CD14-positive monocyte (primary cell): ENCODE measurements around the gene KDM4C. TPM values are rescaled to one million over a fixed set of nuclear protein-coding genes. Genes with fewer than 3 reads are reported as not detected.

Source experiments
- DNase-seq, 3 donors: peaks; one replicate each; pipeline ENCODE4 v3.0.0-alpha.2; 2011 to 2022
- H2AFZ ChIP-seq: 2 replicates; pipeline ENCODE4 v1.6.0; 2012; ENCODE audit warnings: mild to moderate bottlenecking, low read depth, low read length, inconsistent platforms; ENCODE audit not compliant: insufficient read depth, poor library complexity, severe bottlenecking
- H3K27ac ChIP-seq, 2 donors: 1 replicate in 1 of 2; 2 replicates in 1 of 2; pipeline ENCODE4 v1.5.1; 2012 to 2013; ENCODE audit warnings: low read length in 2 of 2, control low read depth in 1 of 2, inconsistent platforms in 1 of 2, low read depth in 1 of 2, mild to moderate bottlenecking in 1 of 2
- H3K27me3 ChIP-seq, 2 donors: one replicate each; pipeline versions ENCODE4 v1.6.0 to v1.6.1; 2011 to 2013; ENCODE audit warnings: low read length in 2 of 2; ENCODE audit not compliant: control insufficient read depth in 2 of 2, insufficient read depth in 2 of 2
- H3K36me3 ChIP-seq, 2 donors: replicated peaks in 1 of 2; 1 replicate in 1 of 2; 2 replicates in 1 of 2; pipeline versions ENCODE4 v1.5.1 to v1.6.1; 2012 to 2013; ENCODE audit warnings: low read length in 2 of 2, control low read depth in 1 of 2, inconsistent platforms in 1 of 2, mild to moderate bottlenecking in 1 of 2; ENCODE audit not compliant: insufficient read depth in 2 of 2, control insufficient read depth in 1 of 2
- H3K4me1 ChIP-seq, 2 donors: 1 replicate in 1 of 2; 2 replicates in 1 of 2; pipeline versions ENCODE4 v1.5.1 to v1.6.1; 2012 to 2013; ENCODE audit warnings: low read length in 2 of 2, control low read depth in 1 of 2, inconsistent platforms in 1 of 2, mild to moderate bottlenecking in 1 of 2, moderate library complexity in 1 of 2; ENCODE audit not compliant: insufficient read depth in 2 of 2, control insufficient read depth in 1 of 2
- H3K4me2 ChIP-seq: replicated peaks from 2 replicates; pipeline ENCODE3; 2012; ENCODE audit warnings: low read length, moderate library complexity, mild to moderate bottlenecking; ENCODE audit not compliant: poor library complexity, severe bottlenecking; ENCODE audit errors: extremely low read depth
- H3K4me3 ChIP-seq, 3 experiments: fragments of 200-600 bp in 1 of 3; sonication (generic) in 1 of 3; replicated peaks in 1 of 3; 1 replicate in 2 of 3; 2 replicates in 1 of 3; pipeline ENCODE4 v1.5.1; 2011 to 2013; ENCODE audit warnings: low read length in 3 of 3, mild to moderate bottlenecking in 3 of 3, control low read depth in 2 of 3, low read depth in 2 of 3, inconsistent platforms in 1 of 3, moderate library complexity in 1 of 3
- H3K79me2 ChIP-seq: 2 replicates; pipeline ENCODE4 v1.6.0; 2012; ENCODE audit warnings: mild to moderate bottlenecking, control low read depth, inconsistent platforms, low read length, moderate library complexity; ENCODE audit not compliant: insufficient read depth
- H3K9ac ChIP-seq: 2 replicates; pipeline ENCODE4 v1.6.0; 2017; ENCODE audit warnings: low read length, mild to moderate bottlenecking; ENCODE audit not compliant: insufficient read depth, poor library complexity, severe bottlenecking
- H3K9me3 ChIP-seq, 2 donors: replicated peaks in 1 of 2; 1 replicate in 1 of 2; 2 replicates in 1 of 2; pipeline versions ENCODE4 v1.5.1 to v1.6.1; 2012 to 2013; ENCODE audit warnings: low read length in 2 of 2, control low read depth in 1 of 2; ENCODE audit not compliant: control insufficient read depth in 1 of 2, insufficient read depth in 1 of 2
- H4K20me1 ChIP-seq: 2 replicates; pipeline ENCODE4 v1.6.0; 2012; ENCODE audit warnings: mild to moderate bottlenecking, low read length, control low read depth, moderate library complexity; ENCODE audit not compliant: insufficient read depth
- H3K27ac Mint-ChIP-seq, 7 donors: one replicate each; pipeline ENCODE4 v1.8.0; 2020; ENCODE audit warnings: mild to moderate bottlenecking in 7 of 7, mixed read lengths in 7 of 7, moderate library complexity in 6 of 7, inconsistent platforms in 2 of 7
- H3K27me3 Mint-ChIP-seq, 3 donors: one replicate each; pipeline ENCODE4 v1.8.0; 2021 to 2022; ENCODE audit warnings: low read depth in 3 of 3, mild to moderate bottlenecking in 3 of 3, mixed read lengths in 3 of 3, moderate library complexity in 3 of 3, inconsistent platforms in 1 of 3
- H3K36me3 Mint-ChIP-seq, 2 donors: one replicate each; pipeline ENCODE4 v1.8.0; 2020; ENCODE audit warnings: mixed read lengths in 2 of 2, inconsistent platforms in 1 of 2, mild to moderate bottlenecking in 1 of 2
- H3K4me1 Mint-ChIP-seq: one replicate; pipeline ENCODE4 v1.8.0; 2020; ENCODE audit warnings: mild to moderate bottlenecking, mixed read lengths
- H3K4me3 Mint-ChIP-seq, 2 donors: one replicate each; pipeline ENCODE4 v1.8.0; 2020; ENCODE audit warnings: mild to moderate bottlenecking in 2 of 2, mixed read lengths in 2 of 2, moderate library complexity in 1 of 2
- H3K9me3 Mint-ChIP-seq, 7 donors: one replicate each; pipeline ENCODE4 v1.8.0; 2020 to 2022; ENCODE audit warnings: mixed read lengths in 7 of 7, mild to moderate bottlenecking in 6 of 7, moderate library complexity in 6 of 7, inconsistent platforms in 2 of 7
- WGBS: methylation state at CpG from one replicate; pipeline ENCODE4 v1.1.5; 2013; ENCODE audit warnings: missing lambda C conversion rate; ENCODE audit not compliant: insufficient coverage; 5-methylcytosine and 5-hydroxymethylcytosine counted together
- intact Hi-C, 2 donors: fragments of 100-400 bp; cut with micrococcal nuclease; formaldehyde crosslinking; loops; one replicate each; pipeline versions ENCODE4 v1.15.0 to v1.15.1; 2023
- polyA plus RNA-seq, 3 donors: library from polyadenylated mRNA; depleted of rRNA in 1 of 3; unstranded in 2 of 3; stranded (reverse) in 1 of 3; fragments of 300-500 nt in 2 of 3; fragments of >200 nt in 1 of 3; fragmentation: Illumina TruSeq in 2 of 3; gene quantifications; 1 replicate in 2 of 3; 2 replicates in 1 of 3; pipeline ENCODE4 v1.2.3, GENCODE V29; 2012 to 2021
- TF ChIP-seq, protein P1 (sequence below): fragments of 200-600 bp; IDR thresholded peaks from one replicate; pipeline ENCODE4 v1.8.0; 2022; ENCODE audit warnings: antibody characterized with exemption, mild to moderate bottlenecking

Gene KDM4C
- polyA plus RNA-seq, 3 donors = 15.2 to 36.2 (median 17.1) TPM

DNA sequence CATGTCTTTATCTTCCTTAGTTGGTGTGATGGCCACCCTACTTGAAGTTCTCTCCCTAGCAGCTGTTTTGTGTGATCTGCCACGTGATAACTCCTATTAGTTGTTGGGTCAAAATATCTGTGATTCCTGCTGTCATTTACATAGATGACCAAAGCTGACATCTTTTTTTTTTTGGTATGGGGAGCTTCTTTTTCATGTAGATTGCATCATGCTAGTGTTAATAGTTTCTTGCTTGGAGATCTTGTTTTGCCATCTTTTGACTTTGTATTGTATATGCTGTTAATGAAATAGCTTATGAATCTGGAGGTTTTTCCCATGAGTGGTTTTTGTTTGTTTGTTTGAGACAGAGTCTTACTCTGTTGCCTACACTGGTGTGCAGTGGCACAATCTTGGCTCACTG lies 243.8 kb downstream of the KDM4C start:
- Histone ChIP-seq H3K4me3 (no peak overlapping the region), H3K9me3 (no peaks in the 10 kb centered on the region), H3K79me2 (no peaks in the 10 kb centered on the region), H2AFZ (no peak overlapping the region), H3K27me3 (no peaks in the 10 kb centered on the region), H3K27ac (no peak overlapping the region), H3K4me1 (no peaks in the 10 kb centered on the region), H3K36me3 (peaks cover 18 to 53% of the 10 kb centered on the region in 2 donors), H4K20me1 (no peaks in the 10 kb centered on the region), H3K9ac (no peak overlapping the region), H3K4me2 (no peak overlapping the region)
- Mint-ChIP-seq H3K36me3 (peaks cover 41 to 44% of the 10 kb centered on the region in 2 donors), H3K27me3 (peaks cover 0 to 3% (median 0%) of the 10 kb centered on the region in 3 donors), H3K4me1 (peaks cover 3% of the 10 kb centered on the region), H3K27ac (no peak overlapping the region), H3K4me3 (no peak overlapping the region), H3K9me3 (no peaks in the 10 kb centered on the region)
- TF ChIP-seq, protein P1, sequence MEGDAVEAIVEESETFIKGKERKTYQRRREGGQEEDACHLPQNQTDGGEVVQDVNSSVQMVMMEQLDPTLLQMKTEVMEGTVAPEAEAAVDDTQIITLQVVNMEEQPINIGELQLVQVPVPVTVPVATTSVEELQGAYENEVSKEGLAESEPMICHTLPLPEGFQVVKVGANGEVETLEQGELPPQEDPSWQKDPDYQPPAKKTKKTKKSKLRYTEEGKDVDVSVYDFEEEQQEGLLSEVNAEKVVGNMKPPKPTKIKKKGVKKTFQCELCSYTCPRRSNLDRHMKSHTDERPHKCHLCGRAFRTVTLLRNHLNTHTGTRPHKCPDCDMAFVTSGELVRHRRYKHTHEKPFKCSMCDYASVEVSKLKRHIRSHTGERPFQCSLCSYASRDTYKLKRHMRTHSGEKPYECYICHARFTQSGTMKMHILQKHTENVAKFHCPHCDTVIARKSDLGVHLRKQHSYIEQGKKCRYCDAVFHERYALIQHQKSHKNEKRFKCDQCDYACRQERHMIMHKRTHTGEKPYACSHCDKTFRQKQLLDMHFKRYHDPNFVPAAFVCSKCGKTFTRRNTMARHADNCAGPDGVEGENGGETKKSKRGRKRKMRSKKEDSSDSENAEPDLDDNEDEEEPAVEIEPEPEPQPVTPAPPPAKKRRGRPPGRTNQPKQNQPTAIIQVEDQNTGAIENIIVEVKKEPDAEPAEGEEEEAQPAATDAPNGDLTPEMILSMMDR = no peak
- WGBS = no CpG with 5 or more reads among the region's 1 CpG
- intact Hi-C loops = no loop called here
- DNase-seq = no peak

DNA sequence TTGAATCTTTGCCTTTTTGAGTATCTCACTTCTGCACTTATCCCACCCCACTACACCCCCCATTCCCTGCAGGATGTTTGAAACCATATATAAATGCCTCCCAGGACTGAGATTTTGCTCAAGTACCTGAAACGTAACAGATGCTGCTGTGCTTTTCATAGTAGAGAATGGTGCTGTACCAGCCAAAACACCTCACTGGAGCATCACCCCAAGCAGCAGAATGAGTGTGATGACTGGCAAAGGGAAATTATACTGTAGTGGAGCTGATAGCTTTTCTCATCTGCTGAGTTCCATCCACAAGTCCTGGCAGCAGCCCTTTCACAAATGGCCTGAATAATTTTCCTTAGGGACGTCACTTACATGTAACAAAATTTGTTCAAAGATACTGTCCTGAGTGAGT lies 246.1 kb downstream of the KDM4C start:
- 100% methylated on average over 1 of the region's 2 CpGs for WGBS

More for the DNA sequence above, 246.1 kb downstream of the KDM4C start:
- H3K4me3 Mint-ChIP-seq = no peak overlapping the region
- Histone ChIP-seq H3K36me3 (peaks cover 25 to 46% of the 10 kb centered on the region in 2 donors), H3K79me2 (no peaks in the 10 kb centered on the region), H3K4me1 (no peaks in the 10 kb centered on the region), H3K4me3 (no peak overlapping the region), H3K27me3 (no peaks in the 10 kb centered on the region), H3K27ac (no peak overlapping the region), H2AFZ (no peak overlapping the region), H3K9ac (no peak overlapping the region), H3K9me3 (peaks cover 8 to 10% of the 10 kb centered on the region in 2 donors), H4K20me1 (no peaks in the 10 kb centered on the region), H3K4me2 (no peak overlapping the region)
- TF ChIP-seq, protein P1 = no peak
- intact Hi-C loops = no loop called here
- peaks cover 0 to 8% (median 3%) of the 10 kb centered on the region in 7 donors for H3K9me3 Mint-ChIP-seq
- peaks cover 0 to 3% (median 0%) of the 10 kb centered on the region in 3 donors for H3K27me3 Mint-ChIP-seq
- peaks cover 3% of the 10 kb centered on the region for H3K4me1 Mint-ChIP-seq
- peaks cover 44 to 46% of the 10 kb centered on the region in 2 donors for H3K36me3 Mint-ChIP-seq
- no peak overlapping the region for H3K27ac Mint-ChIP-seq
- no peak for DNase-seq
